ENCODE data around the gene GAP43.

Gene GAP43

DNA sequence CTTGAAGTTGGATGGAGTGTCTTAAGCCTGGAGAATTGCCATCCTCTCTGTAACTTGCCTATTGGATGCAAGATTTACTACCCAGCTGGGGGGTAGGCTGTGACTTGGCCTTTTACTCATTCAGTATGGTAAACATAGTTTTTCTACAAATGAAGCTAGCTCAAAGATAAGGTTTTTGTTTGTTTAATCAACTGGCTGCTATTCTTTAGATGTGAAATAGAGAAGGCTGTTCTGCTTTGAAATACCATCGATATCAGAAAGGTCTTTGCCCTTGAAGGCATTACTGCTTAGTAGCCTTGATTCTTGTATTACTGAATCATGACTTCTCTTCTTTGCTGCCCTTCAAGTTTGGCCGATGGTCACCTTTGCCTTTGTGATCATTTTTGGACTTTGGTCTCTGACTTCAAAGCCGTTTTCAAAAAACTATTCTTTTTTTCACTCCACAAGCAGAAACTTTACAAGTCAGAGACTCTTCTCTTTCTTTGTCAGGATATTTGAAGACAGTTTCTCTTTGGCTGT, 83.1 kb downstream of the GAP43 start:
- TF ChIP-seq, protein P1, sequence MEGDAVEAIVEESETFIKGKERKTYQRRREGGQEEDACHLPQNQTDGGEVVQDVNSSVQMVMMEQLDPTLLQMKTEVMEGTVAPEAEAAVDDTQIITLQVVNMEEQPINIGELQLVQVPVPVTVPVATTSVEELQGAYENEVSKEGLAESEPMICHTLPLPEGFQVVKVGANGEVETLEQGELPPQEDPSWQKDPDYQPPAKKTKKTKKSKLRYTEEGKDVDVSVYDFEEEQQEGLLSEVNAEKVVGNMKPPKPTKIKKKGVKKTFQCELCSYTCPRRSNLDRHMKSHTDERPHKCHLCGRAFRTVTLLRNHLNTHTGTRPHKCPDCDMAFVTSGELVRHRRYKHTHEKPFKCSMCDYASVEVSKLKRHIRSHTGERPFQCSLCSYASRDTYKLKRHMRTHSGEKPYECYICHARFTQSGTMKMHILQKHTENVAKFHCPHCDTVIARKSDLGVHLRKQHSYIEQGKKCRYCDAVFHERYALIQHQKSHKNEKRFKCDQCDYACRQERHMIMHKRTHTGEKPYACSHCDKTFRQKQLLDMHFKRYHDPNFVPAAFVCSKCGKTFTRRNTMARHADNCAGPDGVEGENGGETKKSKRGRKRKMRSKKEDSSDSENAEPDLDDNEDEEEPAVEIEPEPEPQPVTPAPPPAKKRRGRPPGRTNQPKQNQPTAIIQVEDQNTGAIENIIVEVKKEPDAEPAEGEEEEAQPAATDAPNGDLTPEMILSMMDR (IDR thresholded peaks at IDR 0.05; ENCODE audit: low read depth, low read length), result no peak
- no peak overlapping the region for H3K4me3 ChIP-seq (ENCODE audit: low read depth, low read length)

DNA sequence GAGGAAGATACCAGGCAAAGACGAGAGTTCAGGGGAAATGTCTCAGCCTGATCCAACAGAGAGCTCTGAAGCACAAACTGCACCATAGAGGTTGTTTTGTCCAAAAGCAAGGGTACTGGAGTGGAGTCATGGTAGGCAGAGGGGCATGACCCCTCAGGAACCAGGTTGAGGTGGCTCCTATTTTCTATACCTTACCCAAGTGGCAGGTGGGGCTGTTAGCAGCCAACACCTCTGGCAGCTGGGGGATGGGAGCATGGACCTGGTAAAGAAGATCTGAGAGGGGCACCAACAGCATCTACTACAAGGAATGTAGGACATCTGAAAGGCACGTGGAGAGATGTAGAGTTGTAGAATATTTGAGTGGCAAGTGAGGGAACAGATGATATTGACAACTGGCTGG, 85.2 kb downstream of the GAP43 start:
- no peak overlapping the region for H3K4me3 ChIP-seq (ENCODE audit: low read depth, low read length)
- TF ChIP-seq, protein P1 (IDR thresholded peaks at IDR 0.05; ENCODE audit: low read depth, low read length), result no peak

DNA sequence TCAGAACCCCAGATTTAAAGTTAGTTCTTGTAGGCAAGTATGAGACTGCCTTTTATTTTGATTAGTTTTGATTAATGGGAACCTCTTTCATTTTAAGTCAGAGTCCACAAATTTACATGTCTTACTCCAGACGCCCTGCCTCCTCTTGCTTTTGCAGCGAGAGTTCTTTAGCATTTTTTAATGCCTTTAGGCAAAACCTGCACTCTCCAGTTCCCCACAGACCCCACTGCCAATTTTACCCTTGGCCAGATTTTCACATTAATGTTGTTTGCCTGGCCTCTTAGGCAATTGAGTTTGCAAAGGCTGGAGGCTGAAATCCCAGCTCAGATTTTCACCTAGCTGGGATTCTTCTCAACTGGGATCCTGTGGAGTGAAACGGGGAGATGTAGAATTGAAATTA, 85.8 kb downstream of the GAP43 start:
- no peak overlapping the region for H3K4me3 ChIP-seq (ENCODE audit: low read depth, low read length)
- TF ChIP-seq, protein P1 (IDR thresholded peaks at IDR 0.05; ENCODE audit: low read depth, low read length), result no peak

DNA sequence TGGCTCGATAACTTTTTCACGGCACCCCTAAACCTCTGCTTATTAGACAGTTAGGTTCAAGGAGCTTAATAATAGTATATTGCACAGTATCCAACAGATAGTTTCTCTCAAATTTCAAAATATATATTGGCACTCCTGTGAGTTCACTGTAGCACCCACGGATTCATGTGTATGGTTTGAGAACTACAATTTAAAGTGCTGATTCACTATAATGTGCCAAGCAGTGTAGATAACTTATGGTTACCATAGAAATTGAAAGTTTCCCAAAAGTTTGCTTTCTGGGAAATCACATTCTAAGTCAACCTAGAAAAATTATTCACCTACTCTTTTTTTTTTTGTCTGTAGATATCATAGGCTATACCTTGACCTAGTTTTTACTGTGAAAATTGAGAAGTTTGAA, 86.6 kb downstream of the GAP43 start:
- TF ChIP-seq, protein P1 (IDR thresholded peaks at IDR 0.05; ENCODE audit: low read depth, low read length), result no peak
- H3K4me3 ChIP-seq (ENCODE audit: low read depth, low read length), result no peak overlapping the region

DNA sequence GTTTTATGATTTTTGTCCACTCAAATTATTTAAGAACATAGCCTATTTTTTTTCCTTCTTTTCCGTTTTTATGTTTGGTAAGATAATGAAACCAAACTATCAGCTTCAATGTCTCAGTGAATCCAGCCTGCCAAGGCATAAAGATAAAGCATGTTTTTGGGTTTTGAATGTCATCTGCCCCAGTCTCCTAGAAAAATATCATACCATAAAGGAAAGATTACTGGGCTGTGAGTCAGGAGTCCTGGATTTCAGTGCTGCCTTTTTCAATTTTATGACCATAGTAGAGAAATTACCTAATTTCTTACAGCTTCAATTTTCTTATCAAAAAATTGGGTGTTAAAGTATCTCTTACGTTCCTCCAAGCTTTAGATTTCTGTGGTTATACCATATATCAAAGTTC, 87.5 kb downstream of the GAP43 start:
- TF ChIP-seq, protein P1 (IDR thresholded peaks at IDR 0.05; ENCODE audit: low read depth, low read length), result no peak
- H3K4me3 ChIP-seq (ENCODE audit: low read depth, low read length), result no peak overlapping the region

DNA sequence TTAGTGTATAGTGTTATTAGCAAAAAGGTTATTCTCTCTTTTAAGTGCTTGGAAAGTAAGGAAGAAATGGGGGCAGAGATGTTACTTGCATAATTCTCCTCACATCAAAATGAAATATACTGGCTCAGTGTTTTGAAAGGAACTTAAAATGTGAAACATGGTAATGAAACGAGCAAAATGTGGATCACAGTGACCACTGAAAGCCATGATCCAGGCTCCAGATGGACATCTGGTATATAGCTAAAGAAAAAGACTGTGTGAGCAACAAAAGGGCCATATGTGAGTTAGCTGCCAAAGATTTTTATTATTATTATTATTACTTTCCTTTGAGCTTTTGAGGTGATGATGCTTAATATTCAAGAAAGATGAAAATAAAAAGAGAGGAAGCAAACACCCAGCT, 89.6 kb downstream of the GAP43 start:
- TF ChIP-seq, protein P1 (IDR thresholded peaks at IDR 0.05; ENCODE audit: low read depth, low read length), result no peak

DNA sequence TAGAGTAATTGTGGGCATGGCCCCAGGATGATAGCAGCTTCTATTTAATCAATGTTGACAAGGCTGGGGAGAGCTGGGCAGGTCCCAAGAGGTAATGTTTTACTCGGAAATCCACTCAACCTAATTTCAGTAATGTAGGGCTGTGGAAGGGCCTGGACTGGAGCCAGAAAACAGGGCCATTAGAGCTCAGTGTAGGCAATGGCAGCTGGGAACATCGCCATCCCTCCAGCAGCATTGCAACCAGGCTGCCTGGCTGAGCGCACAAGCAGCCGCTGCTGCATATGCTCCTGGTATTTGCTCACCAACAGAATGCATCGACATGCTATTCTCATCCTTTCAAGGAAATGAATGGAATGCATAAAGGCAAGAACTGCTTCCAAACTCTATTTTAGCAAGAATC, 90.0 kb downstream of the GAP43 start:
- TF ChIP-seq, protein P1 (IDR thresholded peaks at IDR 0.05; ENCODE audit: low read depth, low read length), result no peak
- no peak overlapping the region for H3K4me3 ChIP-seq (ENCODE audit: low read depth, low read length)

More for the DNA sequence above, 89.6 kb downstream of the GAP43 start:
- no peak overlapping the region for H3K4me3 ChIP-seq (ENCODE audit: low read depth, low read length)
